IPS DF 19.7 (cell line): ENCODE data around the gene ELK1.
A peak's percentile ranks its signal among the peaks of the same experiment; 100 is the strongest.
"Not testable (repeated sequence)": the region's sequence is repeated elsewhere in the genome, so short reads cannot be mapped to it uniquely, and the experiment has no call there.

ENCODE experiments used
- DNase-seq: peaks from one replicate; pipeline ENCODE4 v3.0.0-alpha.2; 2013; ENCODE audit warnings: low read depth, low spot score

Gene ELK1

DNA sequence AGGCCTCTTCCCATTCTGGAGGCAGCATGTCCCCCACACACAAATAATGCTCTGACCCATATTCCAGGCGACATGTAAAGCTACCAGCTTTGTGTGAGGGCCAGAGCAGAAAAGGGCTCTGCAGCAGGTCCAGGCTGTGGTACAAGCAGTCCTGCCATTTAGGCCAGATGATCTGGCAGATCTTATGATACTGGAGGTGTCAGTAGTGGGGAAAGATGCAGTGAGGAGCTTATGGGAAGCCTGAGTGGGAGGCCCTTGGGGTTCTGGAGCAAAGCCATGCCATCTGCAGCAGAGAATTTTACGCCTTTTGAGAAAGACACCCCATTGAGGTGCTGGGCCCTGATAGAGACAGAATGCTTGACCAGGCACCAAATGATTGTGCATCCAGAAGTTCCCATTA is 38.4 kb downstream of the ELK1 start:
- no peak for DNase-seq

DNA sequence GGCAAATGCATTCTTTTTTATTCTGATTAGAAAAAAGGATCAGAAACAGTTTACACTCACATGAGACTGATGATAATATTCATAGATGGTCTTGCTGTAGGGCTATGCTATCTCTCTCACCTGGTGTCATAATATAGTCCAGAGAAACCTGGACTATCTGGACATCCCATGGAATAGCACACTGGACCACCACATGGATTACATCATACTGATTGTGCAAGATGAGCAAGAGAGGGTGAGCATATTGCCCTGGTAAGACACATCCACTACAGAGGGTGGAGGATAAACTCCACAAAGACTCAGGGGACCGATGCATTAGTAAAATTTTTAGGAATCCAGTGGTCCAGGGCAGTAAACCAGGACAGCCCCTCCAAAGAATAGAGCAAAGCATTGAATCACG is 38.9 kb downstream of the ELK1 start:
- no peak for DNase-seq

DNA sequence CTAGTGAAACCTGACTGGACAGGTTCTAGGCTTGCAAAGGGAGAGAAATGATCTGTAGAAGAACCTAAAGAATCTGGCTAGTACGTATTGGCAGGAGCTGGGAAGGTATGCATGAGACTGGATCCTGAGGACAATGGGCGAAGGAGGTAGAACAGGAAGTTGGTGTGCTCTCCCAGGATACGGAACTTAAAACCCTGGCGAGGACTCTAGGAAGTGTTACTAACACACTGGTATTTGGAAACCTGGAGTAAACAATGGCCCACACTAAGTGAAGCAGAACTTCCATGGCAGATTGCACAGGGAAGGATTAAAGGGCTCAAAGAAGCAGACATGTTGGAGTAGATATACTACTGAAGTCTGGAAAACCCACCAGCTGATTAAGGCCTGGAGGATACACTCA is 39.9 kb downstream of the ELK1 start:
- DNase-seq, result no peak

GRCh38 chrX:47608130-47608810 is 42.1 kb downstream of the ELK1 start:
- DNase-seq, result peak; percentile 73

GRCh38 chrX:47607091-47607490 is 43.3 kb downstream of the ELK1 start:
- DNase-seq, result no peak

DNA sequence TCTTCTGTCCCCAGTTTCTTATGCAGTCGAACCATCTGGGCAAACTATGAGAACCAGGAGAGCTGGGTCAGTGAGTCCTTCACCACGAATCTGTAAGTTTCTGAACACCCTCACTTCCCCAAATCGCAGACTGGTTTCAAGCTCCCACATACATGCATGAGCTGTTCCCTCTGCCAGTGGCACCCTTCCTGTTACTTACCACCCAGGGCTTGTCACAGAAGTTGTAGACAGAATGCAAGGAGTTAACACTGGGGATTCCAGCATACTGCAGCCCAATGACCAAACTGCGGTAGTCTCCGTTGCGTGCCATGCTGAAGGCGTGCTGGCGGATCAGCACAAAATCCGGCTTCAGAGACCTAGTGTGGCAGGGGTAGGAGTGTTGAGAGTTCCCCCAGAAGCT is 45.3 kb downstream of the ELK1 start:
- DNase-seq, result no peak

DNA sequence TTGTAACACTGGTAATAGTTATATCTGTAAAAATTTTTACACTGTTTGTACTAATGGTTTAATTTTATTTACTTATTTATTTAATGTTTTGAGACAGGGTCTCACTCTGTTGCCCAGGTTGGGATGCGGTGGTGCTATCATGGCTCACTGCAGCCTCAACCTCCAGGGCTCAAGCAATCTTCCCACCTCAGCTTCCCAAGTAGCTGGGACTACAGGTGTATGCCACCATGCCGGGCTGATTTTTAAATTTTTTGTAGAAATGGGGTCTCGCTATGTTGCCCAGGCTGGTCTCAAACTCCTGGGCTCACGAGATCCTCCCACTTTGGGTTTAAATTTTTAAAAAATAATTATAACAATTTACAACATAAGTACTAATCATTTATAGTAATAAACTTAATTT is 47.2 kb downstream of the ELK1 start:
- DNase-seq, result not testable (repeated sequence)

DNA sequence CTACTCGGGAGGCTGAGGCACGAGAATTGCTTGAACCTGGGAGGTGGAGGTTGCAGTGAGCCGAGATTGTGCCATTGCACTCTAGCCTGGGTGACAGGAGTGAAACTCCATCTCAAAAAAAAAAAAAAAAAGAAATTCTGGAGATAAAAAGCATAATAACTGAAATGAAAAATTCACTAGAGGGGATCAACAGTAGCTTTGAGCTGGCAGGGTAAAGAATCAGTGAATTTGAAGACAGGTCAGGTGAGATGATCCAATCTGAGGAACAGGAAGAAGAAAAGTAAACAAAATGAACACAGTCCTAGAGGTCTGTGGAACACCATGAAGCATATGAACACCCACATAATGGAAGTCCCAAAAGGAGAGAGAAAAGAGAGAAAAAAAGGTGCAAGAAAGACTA is 53.1 kb downstream of the ELK1 start:
- no peak for DNase-seq

DNA sequence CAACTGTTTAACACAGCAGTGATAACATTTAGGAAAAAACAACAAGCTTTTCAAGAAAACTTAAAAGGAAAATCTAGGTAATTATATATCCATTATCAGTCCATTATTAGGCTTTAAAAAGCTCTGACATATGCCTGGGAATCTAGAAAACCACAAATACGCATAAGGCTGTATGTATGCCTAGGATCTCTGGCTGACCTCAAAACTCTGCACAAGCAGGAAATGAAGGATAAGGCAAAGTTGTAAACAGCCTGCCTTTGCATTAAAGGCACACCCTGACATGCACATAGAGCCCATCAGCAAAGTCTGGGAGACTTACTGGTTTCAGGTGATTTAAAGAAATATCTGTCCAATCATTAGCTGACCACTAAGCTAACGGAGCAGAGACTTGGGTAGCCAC is 54.1 kb downstream of the ELK1 start:
- no peak for DNase-seq

- no peak for DNase-seq
Measured at GRCh38 chrX:47595716-47596251, 54.6 kb downstream of the ELK1 start.

DNA sequence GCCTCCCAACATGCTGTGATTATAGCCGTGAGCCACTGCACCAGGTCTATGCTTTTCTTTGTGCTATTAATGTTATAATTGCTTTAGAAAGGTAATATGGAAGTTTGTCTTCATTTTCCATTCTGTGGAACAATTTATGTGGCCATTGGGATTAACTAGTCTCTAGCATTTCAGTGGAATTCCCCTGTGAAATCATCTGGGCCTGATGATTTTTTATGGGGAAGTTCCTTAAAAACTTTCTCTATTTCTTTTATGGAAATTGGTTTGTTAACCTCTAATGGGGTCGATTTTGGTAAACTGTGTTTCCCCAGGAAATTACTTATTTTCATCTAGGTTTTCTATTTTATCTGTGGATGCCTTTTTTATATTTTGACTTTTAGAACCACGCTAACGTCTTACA is 56.8 kb downstream of the ELK1 start:
- no peak for DNase-seq

- DNase-seq, result no peak
Measured at GRCh38 chrX:47590984-47591383, 59.4 kb downstream of the ELK1 start.

DNA sequence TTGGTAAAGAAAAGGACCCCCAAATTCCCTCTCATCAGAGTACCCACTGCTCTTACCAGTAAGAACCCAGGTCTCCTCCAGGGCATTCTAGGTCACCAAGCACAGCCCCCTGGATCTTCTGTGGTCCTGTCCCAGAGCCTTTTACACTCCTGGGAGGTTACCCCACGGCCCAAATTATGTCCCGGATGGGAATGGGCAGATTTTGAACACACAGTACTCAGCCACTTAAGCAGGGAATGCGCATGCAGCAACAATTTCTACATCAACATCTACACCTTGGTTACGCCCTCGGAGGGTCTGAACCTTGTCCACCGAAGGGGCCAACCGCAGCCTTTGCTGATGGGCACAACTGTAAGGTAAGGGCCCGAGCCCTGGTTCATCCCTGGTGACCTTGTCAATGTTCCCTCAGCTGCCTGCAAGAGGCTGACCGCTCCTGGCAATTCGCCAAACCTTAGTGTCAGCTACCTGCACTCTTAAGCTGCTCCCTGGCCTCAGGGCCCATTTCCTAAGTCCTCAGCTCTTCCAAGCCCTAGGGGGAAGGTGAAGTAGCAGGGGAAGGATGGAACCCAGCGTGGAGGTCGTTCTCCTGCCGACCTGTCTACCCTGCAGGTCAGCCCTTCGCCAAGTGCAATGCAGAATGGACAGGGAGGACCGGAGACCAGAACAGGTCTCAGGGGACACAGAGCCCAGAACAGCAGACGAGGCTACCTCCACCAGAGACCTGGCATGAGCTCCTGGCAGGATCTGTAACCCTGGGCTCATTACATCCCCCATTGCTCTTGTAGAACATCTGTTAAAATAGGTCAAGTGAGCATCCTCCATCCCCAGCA is 62.2 kb downstream of the ELK1 start:
- no peak for DNase-seq

DNA sequence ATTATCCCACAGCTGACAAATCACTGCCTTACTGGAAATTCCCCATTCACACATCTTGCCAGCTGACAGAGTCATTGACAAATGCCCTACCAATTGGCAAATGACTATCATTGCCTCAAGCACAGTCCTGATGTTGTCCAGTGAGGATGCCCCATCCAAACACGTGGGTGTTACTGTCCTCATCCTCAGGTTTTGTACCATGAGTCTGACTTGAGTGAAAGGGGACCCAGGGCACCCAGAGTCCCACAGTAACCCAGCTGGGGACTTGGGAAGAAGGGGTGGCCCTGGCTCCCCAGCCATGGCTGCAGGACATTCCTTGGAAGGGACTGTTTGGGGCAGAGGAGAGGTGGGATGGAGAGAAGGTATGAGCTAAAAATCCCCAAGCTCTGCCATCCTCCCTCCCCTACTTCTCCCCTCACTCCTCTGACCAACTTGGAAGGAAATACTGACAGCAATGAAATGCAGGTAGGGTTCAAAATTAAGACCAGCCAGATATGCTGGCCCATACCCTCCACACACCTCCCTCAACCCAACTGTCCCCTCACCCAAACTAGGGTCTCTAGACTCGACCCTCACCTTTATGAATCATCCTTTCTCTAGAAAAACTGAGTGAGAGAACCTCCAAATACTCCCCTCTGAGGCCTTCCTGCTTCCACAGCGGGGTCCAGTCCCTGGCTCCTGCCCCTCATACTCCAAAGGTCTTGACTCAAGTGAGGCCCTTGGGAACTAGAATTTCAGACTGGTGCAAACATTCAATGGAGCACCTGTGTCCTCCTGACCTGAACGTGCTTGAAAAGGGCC is 63.1 kb downstream of the ELK1 start:
- DNase-seq, result no peak

- no peak for DNase-seq
Measured at GRCh38 chrX:47586043-47586787, 64.1 kb downstream of the ELK1 start.
